ENCODE results near the gene ARHGEF28.
A peak's percentile ranks its signal among the peaks of the same experiment; 100 is the strongest.

Gene ARHGEF28

DNA sequence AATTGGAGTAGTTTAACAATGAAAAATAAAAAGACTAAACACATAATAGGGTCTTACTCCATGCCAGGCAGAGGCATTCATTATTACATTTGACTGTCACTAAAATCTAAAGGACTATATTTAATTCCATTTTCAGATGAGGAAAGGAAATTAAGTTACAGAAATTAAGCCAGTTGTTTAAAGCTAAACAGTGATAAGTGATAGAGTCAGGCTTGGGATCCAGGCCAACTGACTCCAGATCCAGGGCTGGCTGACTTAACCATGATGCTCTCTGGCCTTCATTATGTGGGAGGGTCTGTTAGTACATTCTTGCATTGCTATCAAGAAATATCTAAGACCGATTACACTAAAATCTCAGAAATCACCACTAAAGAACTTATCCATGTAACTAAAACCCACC, 107.2 kb downstream of the ARHGEF28 start:
- FAIRE-seq = no peak
- TF ChIP-seq, protein P1, sequence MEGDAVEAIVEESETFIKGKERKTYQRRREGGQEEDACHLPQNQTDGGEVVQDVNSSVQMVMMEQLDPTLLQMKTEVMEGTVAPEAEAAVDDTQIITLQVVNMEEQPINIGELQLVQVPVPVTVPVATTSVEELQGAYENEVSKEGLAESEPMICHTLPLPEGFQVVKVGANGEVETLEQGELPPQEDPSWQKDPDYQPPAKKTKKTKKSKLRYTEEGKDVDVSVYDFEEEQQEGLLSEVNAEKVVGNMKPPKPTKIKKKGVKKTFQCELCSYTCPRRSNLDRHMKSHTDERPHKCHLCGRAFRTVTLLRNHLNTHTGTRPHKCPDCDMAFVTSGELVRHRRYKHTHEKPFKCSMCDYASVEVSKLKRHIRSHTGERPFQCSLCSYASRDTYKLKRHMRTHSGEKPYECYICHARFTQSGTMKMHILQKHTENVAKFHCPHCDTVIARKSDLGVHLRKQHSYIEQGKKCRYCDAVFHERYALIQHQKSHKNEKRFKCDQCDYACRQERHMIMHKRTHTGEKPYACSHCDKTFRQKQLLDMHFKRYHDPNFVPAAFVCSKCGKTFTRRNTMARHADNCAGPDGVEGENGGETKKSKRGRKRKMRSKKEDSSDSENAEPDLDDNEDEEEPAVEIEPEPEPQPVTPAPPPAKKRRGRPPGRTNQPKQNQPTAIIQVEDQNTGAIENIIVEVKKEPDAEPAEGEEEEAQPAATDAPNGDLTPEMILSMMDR (IDR thresholded peaks at IDR 0.05; ENCODE audit: insufficient read depth, missing control alignments) = no peak
- DNase-seq (ENCODE audit: insufficient read length, low spot score) = no peak

DNA sequence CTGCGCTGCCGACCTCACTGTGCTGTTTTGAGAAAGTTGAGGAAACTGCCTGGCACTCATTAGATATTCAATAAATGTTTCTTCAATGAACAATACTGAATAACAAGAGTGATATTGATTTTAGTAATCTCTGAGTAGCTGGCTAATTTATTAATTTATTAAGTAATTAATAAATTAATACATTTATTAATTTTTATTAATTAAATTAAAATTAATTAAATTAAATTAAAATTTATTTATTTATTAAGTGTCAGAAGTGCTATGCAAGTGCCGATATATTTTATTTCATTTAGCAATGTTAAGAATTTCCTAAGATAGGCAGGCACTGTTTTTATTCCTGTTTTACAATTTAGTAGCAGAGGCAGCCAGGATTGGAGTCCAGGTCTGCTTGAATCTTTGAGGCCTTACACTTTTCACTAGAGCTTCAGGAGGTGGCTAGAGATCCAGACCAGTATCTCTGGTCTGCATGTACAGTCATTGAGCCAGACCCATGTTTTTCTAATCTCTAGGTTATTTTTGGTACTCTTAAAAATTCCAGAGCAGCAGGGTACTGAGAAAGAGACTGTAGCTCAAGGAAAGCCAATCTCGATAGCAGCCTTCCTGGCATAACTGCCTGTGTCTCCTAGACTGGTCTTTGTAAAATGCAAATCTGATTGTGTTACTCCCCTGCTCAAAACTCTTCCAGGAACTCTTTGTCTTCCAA, 109.2 kb downstream of the ARHGEF28 start:
- DNase-seq (ENCODE audit: insufficient read length, low spot score) (no peak), FAIRE-seq (no peak)
- TF ChIP-seq, protein P1 (IDR thresholded peaks at IDR 0.05; ENCODE audit: insufficient read depth, missing control alignments) = no peak

DNA sequence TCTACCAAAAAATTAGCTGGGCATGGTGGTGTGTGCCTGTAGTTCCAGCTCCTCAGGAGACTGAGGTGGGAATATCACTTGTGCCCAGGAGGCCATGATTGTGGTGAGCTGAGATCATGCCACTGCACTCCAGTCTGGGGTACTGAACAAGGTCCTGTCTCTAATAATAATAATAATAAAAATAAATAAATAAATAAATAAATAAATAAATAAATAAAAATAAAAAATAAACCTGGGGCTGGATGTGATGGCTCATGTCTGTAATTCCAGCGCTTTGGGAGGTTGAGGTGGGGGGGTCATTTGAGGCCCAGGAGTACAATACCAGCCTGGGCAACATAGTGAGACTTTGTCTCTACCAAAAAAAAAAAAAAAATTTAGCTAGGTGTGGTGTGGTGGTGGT, 113.7 kb downstream of the ARHGEF28 start:
- TF ChIP-seq, protein P1 (IDR thresholded peaks at IDR 0.05; ENCODE audit: insufficient read depth, missing control alignments) = no peak
- FAIRE-seq (no peak), DNase-seq (ENCODE audit: insufficient read length, low spot score) (no peak)

DNA sequence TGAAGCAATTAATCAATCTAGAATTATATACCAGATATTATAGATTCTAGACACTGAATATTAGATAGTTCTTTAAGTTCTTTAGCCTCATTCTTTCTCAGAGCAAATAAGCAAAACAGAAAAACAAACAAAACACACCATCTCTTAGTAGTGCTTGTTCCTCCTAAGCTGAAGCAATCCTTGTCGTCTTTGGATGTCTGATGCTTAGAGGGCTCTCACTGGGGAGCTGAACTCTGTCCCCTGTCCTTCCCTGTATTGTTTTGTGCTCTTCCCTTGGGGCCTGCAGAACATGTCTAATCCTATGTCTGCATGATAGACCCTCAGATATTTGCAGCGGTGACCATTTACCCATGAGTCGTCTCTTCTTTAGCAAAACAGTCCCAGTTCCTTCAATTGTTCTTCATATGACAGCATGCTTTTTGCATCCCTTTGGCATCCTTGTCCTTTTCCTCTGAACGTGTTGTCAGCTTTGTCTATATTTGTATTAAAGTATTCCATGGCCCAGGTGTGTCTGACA, 114.3 kb downstream of the ARHGEF28 start:
- DNase-seq (ENCODE audit: insufficient read length, low spot score) (no peak), FAIRE-seq (no peak)
- TF ChIP-seq, protein P1 (IDR thresholded peaks at IDR 0.05; ENCODE audit: insufficient read depth, missing control alignments) = no peak

DNA sequence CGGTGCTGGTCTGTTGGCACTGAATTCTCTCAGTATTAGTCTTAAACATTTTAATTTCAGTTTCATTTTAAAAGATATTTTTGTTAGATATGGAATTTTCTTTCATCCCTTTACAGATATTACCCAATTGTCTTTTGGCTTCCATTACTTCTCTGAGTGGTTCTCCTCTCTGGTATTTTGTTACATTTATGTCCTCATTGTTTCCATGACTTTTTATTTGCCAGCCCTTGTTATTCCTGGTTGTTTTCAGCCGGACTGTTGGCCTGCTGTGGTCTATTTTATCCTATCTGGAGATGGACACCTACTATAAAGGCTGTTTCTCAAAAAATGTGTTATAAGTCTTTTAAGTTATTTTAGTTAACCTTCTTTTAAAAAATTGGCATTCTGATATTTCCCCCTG, 117.2 kb downstream of the ARHGEF28 start:
- DNase-seq (ENCODE audit: insufficient read length, low spot score) (no peak), FAIRE-seq (peak; percentile 51)
- TF ChIP-seq, protein P1 (IDR thresholded peaks at IDR 0.05; ENCODE audit: insufficient read depth, missing control alignments) = no peak

DNA sequence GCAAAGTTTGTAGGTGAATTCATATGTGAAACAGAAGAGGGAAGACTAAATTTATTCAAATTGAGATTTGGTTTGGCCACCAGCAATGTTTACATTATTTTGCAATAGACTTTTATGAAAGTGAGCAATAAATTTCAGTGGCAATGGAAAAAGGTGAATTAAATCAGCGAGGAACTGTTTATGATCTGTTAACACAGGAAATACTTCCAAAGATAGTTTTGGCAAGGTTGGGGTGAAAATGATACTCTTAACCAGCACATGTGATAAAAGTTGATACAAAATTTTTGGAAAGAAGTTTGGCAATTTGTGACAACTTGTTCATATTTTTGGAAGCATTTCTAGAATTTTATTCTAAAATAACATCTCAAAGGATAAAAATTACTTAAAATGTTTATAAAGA, 119.8 kb downstream of the ARHGEF28 start:
- TF ChIP-seq, protein P1 (IDR thresholded peaks at IDR 0.05; ENCODE audit: insufficient read depth, missing control alignments) = no peak
- FAIRE-seq (no peak), DNase-seq (ENCODE audit: insufficient read length, low spot score) (no peak)

DNA sequence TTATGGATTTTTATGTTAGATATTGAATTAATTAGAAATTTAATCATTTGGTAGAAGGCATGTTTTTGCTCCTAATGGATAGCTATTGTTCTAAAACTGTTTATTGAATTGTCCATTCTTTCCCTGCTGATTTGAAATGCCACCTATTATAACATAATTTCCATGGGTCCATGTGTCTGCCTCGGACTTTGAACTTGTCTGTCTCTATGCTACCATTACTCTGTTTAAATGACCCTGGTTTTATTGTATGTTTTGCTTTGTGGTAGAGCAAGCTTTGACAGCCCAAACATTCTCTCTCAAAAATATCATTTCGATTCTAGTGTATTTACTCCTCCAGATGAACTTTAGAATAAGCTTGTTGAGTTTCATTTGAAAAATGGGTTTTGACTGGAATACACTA, 120.6 kb downstream of the ARHGEF28 start:
- DNase-seq (ENCODE audit: insufficient read length, low spot score) = no peak
- FAIRE-seq = no peak
- TF ChIP-seq, protein P1 (IDR thresholded peaks at IDR 0.05; ENCODE audit: insufficient read depth, missing control alignments) = no peak

Data from D721Med (cell line).